ENCODE measurements around the gene FAM151A. TPM values are rescaled to one million over a fixed set of nuclear protein-coding genes. Genes with fewer than 3 reads are reported as not detected.

FAM151A gene
- total and polyA plus RNA-seq, 2 experiments from 2014 or later, result 0.10 TPM; not detected in 1

DNA sequence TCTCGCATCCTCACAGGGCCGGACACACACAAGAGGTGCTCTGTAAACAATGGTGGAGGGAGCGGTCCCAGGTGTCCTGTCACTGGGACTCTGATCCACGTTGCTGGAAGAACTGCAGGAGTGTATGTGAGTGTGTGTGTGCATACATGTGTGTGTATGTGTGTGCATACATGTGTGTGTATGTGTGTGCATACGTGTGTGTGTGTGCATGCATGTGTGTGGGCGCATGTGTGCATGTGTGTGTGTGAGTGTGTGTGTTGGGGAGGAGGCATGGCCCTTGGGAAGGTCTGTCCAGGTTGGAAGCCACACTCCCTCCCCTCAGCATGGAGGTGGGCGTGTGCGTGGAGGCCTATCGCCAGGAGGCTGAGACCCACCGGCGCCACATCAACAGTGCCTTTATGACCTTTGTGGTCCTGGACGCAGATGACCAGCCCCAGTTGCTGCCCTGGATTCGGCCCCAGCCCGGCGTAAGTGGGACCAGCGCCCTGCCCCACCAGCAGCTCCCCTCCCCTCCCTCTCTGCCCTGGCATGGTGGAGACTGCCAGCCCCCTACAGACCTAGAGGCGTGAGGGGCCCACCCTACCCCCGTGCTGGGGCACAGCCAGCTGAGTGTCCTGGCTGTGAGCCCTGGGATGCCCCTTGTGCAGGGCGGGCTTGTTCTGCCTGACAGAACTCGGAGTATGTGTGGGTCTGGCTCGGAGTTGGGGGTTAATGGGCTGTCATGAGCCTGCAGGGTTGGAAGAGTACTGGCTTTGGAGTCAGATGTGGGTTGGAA is 22.2 kb downstream of the FAM151A start:
- TF ChIP-seq, protein P1, sequence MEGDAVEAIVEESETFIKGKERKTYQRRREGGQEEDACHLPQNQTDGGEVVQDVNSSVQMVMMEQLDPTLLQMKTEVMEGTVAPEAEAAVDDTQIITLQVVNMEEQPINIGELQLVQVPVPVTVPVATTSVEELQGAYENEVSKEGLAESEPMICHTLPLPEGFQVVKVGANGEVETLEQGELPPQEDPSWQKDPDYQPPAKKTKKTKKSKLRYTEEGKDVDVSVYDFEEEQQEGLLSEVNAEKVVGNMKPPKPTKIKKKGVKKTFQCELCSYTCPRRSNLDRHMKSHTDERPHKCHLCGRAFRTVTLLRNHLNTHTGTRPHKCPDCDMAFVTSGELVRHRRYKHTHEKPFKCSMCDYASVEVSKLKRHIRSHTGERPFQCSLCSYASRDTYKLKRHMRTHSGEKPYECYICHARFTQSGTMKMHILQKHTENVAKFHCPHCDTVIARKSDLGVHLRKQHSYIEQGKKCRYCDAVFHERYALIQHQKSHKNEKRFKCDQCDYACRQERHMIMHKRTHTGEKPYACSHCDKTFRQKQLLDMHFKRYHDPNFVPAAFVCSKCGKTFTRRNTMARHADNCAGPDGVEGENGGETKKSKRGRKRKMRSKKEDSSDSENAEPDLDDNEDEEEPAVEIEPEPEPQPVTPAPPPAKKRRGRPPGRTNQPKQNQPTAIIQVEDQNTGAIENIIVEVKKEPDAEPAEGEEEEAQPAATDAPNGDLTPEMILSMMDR (conservative IDR thresholded peaks at IDR 0.05; ENCODE audit: low read depth in 2 of 2), result no peak
- TF ChIP-seq, protein P2, sequence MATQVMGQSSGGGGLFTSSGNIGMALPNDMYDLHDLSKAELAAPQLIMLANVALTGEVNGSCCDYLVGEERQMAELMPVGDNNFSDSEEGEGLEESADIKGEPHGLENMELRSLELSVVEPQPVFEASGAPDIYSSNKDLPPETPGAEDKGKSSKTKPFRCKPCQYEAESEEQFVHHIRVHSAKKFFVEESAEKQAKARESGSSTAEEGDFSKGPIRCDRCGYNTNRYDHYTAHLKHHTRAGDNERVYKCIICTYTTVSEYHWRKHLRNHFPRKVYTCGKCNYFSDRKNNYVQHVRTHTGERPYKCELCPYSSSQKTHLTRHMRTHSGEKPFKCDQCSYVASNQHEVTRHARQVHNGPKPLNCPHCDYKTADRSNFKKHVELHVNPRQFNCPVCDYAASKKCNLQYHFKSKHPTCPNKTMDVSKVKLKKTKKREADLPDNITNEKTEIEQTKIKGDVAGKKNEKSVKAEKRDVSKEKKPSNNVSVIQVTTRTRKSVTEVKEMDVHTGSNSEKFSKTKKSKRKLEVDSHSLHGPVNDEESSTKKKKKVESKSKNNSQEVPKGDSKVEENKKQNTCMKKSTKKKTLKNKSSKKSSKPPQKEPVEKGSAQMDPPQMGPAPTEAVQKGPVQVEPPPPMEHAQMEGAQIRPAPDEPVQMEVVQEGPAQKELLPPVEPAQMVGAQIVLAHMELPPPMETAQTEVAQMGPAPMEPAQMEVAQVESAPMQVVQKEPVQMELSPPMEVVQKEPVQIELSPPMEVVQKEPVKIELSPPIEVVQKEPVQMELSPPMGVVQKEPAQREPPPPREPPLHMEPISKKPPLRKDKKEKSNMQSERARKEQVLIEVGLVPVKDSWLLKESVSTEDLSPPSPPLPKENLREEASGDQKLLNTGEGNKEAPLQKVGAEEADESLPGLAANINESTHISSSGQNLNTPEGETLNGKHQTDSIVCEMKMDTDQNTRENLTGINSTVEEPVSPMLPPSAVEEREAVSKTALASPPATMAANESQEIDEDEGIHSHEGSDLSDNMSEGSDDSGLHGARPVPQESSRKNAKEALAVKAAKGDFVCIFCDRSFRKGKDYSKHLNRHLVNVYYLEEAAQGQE (IDR thresholded peaks at IDR 0.05; ENCODE audit: unreplicated experiment), result no peak
- TF ChIP-seq ZNF331 (CRISPR knock-in tag; IDR thresholded peaks at IDR 0.05; ENCODE audit: low read depth), result no peak
- no peak for TF ChIP-seq EZH2phosphoT487 (IDR thresholded peaks at IDR 0.05; ENCODE audit: unreplicated experiment)
- no peak for TF ChIP-seq ZNF114 (CRISPR knock-in tag; IDR thresholded peaks at IDR 0.05)
- no peak for TF ChIP-seq EZH2 (IDR thresholded peaks at IDR 0.05; ENCODE audit: low read depth, unreplicated experiment)
- TF ChIP-seq JUNB (IDR thresholded peaks at IDR 0.05; ENCODE audit: unreplicated experiment), result no peak
- TF ChIP-seq POLR2AphosphoS5 (IDR thresholded peaks at IDR 0.05; ENCODE audit: low read depth), result no peak
- TF ChIP-seq, protein P3, sequence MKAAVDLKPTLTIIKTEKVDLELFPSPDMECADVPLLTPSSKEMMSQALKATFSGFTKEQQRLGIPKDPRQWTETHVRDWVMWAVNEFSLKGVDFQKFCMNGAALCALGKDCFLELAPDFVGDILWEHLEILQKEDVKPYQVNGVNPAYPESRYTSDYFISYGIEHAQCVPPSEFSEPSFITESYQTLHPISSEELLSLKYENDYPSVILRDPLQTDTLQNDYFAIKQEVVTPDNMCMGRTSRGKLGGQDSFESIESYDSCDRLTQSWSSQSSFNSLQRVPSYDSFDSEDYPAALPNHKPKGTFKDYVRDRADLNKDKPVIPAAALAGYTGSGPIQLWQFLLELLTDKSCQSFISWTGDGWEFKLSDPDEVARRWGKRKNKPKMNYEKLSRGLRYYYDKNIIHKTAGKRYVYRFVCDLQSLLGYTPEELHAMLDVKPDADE (IDR thresholded peaks at IDR 0.05), result no peak
- TF ChIP-seq STAT1 (IDR thresholded peaks at IDR 0.05; ENCODE audit: unreplicated experiment), result no peak
- TF ChIP-seq NANOG (IDR thresholded peaks at IDR 0.05; ENCODE audit: borderline replicate concordance), result no peak
- TF ChIP-seq CREB1 (CRISPR knock-in tag; IDR thresholded peaks at IDR 0.05; ENCODE audit: low read depth), result no peak
- TF ChIP-seq, protein P4, sequence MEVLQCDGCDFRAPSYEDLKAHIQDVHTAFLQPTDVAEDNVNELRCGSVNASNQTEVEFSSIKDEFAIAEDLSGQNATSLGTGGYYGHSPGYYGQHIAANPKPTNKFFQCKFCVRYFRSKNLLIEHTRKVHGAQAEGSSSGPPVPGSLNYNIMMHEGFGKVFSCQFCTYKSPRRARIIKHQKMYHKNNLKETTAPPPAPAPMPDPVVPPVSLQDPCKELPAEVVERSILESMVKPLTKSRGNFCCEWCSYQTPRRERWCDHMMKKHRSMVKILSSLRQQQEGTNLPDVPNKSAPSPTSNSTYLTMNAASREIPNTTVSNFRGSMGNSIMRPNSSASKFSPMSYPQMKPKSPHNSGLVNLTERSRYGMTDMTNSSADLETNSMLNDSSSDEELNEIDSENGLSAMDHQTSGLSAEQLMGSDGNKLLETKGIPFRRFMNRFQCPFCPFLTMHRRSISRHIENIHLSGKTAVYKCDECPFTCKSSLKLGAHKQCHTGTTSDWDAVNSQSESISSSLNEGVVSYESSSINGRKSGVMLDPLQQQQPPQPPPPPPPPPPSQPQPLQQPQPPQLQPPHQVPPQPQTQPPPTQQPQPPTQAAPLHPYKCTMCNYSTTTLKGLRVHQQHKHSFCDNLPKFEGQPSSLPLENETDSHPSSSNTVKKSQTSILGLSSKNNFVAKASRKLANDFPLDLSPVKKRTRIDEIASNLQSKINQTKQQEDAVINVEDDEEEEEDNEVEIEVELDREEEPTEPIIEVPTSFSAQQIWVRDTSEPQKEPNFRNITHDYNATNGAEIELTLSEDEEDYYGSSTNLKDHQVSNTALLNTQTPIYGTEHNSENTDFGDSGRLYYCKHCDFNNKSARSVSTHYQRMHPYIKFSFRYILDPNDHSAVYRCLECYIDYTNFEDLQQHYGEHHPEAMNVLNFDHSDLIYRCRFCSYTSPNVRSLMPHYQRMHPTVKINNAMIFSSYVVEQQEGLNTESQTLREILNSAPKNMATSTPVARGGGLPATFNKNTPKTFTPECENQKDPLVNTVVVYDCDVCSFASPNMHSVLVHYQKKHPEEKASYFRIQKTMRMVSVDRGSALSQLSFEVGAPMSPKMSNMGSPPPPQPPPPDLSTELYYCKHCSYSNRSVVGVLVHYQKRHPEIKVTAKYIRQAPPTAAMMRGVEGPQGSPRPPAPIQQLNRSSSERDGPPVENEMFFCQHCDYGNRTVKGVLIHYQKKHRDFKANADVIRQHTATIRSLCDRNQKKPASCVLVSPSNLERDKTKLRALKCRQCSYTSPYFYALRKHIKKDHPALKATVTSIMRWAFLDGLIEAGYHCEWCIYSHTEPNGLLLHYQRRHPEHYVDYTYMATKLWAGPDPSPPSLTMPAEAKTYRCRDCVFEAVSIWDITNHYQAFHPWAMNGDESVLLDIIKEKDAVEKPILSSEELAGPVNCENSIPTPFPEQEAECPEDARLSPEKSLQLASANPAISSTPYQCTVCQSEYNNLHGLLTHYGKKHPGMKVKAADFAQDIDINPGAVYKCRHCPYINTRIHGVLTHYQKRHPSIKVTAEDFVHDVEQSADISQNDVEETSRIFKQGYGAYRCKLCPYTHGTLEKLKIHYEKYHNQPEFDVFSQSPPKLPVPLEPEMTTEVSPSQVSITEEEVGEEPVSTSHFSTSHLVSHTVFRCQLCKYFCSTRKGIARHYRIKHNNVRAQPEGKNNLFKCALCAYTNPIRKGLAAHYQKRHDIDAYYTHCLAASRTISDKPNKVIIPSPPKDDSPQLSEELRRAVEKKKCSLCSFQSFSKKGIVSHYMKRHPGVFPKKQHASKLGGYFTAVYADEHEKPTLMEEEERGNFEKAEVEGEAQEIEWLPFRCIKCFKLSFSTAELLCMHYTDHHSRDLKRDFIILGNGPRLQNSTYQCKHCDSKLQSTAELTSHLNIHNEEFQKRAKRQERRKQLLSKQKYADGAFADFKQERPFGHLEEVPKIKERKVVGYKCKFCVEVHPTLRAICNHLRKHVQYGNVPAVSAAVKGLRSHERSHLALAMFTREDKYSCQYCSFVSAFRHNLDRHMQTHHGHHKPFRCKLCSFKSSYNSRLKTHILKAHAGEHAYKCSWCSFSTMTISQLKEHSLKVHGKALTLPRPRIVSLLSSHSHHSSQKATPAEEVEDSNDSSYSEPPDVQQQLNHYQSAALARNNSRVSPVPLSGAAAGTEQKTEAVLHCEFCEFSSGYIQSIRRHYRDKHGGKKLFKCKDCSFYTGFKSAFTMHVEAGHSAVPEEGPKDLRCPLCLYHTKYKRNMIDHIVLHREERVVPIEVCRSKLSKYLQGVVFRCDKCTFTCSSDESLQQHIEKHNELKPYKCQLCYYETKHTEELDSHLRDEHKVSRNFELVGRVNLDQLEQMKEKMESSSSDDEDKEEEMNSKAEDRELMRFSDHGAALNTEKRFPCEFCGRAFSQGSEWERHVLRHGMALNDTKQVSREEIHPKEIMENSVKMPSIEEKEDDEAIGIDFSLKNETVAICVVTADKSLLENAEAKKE (CRISPR knock-in tag; IDR thresholded peaks at IDR 0.05), result no peak
- Mint-ChIP-seq H3K27ac (no peak overlapping the region; the same call in 1 of the 2 replicates), H3K9me3 (no peaks in the 10 kb centered on the region), H3K4me3 (no peak overlapping the region), H3K4me1 (peaks cover 7% of the 10 kb centered on the region), H3K27me3 (ENCODE audit: insufficient read depth, low read depth, poor library complexity) (peaks cover 2% of the 10 kb centered on the region), H3K36me3 (ENCODE audit: low read depth) (no peaks in the 10 kb centered on the region; the same call in 2 of the 3 replicates)
- H3K4me2 ChIP-seq, result no peak overlapping the region
- H3K79me2 ChIP-seq (replicated peaks; ENCODE audit: insufficient read depth), result no peaks in the 10 kb centered on the region
- no peak overlapping the region for H2AFZ ChIP-seq
- H3F3A ChIP-seq (replicated peaks; ENCODE audit: low read depth), result no peaks in the 10 kb centered on the region
- H3K9me2 ChIP-seq (ENCODE audit: insufficient read depth), result no peaks in the 10 kb centered on the region
- ATAC-seq (no peak), DNase-seq (ENCODE audit: low spot score) (no peak)
- peaks cover 5% of the 10 kb centered on the region; the same call in 1 of the 2 replicates for H3K4me1 ChIP-seq (ENCODE audit: insufficient read depth)
- no peak overlapping the region for H3K27ac ChIP-seq (ENCODE audit: low read depth)
- no peaks in the 10 kb centered on the region for H4K20me1 ChIP-seq (replicated peaks; ENCODE audit: insufficient read depth)
- H3K36me3 ChIP-seq (ENCODE audit: insufficient read depth), result no peaks in the 10 kb centered on the region
- H3K27me3 ChIP-seq (ENCODE audit: insufficient read depth), result no peaks in the 10 kb centered on the region
- H3K4me3 ChIP-seq, result no peak overlapping the region

All from GM23338 (cell line).